ENCODE measurements around the gene TIMM10B.

DNA sequence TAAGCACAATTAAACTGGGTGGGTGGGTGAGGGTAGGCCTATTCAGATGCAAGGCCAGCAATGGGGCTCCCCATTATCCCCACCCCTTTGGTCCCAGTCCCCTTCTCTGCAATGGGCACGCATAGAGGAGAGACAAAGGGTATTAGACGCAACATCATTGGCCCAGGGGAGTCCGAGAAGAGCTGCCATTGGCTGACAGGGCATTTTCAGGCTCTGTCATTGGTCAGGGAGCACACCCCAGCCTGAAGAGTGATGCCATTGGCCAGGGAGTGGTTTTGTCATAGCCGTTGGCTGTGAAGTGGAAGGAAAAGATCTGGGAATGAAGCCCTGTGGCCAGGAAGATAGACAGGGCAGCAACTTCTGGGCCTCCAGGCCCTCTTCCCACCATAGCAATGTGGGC is 4.7 kb upstream of the TIMM10B start:
- no peak for TF ChIP-seq YY1 (IDR thresholded peaks at IDR 0.05; ENCODE audit: insufficient read depth, insufficient read length)
- no peak for TF ChIP-seq ZNF274 (IDR thresholded peaks at IDR 0.05; ENCODE audit: low read depth, low read length)

Measured in NT2/D1 (cell line).